D721Med (cell line): ENCODE measurements around the gene INAVA.

Source experiments
- DNase-seq: peaks from one replicate; pipeline ENCODE4 v3.0.0; 2011; ENCODE audit warnings: low spot score; ENCODE audit not compliant: insufficient read length
- FAIRE-seq: peaks from 2 replicates; lab custom pipeline; 2011; peaks lifted over from hg19 to GRCh38; lab: Jason Lieb, UNC
- CTCF ChIP-seq: IDR thresholded peaks from 2 replicates; pipeline ENCODE4 v1.5.1; 2012; ENCODE audit warnings: mild to moderate bottlenecking, control low read depth; ENCODE audit not compliant: insufficient read depth; ENCODE audit errors: missing control alignments

The INAVA gene, protein sequence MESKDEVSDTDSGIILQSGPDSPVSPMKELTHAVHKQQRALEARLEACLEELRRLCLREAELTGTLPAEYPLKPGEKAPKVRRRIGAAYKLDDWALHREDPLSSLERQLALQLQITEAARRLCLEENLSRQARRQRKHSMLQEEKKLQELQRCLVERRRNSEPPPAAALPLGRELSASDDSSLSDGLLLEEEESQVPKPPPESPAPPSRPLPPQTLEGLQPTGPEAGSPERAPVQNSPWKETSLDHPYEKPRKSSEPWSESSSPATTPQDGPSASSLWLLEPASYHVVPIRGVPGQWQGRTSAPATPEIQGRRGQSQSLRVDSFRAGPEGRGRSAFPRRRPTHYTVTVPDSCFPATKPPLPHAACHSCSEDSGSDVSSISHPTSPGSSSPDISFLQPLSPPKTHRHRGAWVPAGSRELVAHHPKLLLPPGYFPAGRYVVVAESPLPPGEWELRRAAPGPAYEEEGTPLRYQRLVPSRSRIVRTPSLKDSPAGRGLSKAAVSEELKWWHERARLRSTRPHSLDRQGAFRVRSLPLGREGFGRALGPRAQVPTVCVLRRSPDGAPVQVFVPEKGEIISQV

DNA sequence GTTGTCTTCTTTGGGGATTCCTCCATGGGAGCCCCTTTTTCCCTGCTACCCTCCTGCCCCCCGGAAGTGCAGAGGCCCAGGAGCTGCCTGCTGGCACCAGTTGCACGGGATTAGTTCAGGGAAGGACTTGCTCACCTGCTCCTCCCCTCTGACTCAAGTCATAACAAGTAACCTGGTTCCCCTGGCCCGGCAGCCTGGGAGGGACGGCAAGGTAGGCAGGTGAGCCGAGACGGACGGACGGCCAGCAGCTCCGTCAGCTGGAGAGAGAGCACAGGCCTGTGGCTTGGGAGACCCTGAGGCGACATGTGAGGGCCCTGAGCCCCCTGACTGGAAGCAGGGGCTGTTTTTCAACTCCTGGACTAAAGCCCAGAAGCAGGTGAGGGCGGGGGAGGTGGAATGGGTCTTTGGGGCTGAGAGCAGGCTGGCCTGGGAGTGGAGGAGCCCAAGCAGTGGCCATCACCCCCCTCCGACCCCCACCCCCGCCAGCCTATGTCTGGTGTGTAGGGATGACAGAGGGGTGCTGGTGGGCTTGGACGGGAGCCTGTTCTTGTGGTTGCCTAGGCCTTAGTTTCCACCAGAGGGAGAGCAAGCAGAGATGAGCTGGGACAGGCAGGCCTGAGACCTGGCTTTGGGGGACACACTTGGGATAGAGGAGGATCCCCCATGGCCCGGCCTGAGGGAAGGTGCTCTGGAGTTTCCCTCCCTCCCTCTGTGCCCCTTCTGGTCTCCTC, at the start of gene INAVA:
Gene INAVA, plus strand, starts transcription at position 189 of the 731 bp plus-strand sequence. CDS start 3,501 bp downstream, outside the sequence.
- no peak for DNase-seq
- no peak for TF ChIP-seq CTCF
- FAIRE-seq = no peak

DNA sequence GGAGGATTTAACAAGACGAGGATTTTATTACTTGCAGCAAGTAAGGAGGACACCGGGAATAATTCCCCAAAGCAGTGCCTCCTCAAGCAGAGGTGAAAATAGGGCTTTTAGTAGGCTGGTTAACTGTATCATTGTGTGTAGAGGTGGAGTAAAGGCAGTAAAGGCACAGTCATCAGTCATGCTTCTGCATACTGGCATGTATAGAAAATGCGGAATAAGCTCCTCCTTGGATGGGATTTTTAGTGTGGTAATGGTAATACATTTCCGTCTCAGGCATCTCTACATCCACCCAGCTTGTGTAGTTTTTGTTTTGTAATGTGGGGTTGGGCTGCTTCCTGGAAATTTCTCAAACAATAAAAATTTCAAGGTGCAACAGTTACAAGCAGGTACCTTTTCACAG, 49.3 kb upstream of the INAVA start:
- TF ChIP-seq CTCF = no peak
- DNase-seq = no peak
- peak; percentile 66 for FAIRE-seq

DNA sequence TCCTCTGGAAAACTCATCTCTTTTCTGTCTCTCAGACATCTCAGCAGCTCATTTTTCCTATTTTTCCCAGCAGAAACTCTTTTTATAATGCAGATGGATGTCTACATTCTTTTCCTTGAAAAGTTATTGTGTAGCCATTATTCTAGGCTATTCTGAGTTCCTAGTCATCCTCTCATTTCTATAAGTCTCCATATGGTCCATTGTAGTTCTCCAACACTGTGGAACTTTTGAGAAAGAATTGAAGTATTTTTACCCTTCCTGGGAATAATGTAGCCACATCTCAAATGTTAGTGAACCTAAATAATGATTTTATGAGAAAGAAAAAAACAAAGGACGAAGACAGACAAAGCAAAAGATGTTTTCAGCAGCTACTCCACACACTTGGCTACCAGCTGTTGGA, 48.3 kb upstream of the INAVA start:
- no peak for DNase-seq
- no peak for TF ChIP-seq CTCF
- peak; percentile 68 for FAIRE-seq

DNA sequence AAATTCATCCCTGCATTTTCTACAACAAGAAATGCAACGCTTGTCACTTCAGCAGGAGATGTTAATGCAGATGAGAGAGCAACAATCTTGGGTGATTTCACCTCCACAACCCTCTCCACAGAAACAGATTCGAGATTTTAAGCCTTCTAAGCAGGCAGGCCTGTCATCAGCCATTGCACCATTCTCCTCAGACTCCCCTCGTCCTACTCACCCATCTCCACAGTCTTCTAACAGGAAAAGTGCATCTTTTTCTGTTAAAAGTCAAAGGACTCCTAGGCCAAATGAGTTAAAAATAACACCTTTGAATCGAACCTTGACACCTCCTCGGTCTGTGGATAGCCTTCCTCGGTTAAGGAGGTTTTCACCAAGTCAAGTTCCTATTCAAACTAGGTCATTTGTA, 45.3 kb upstream of the INAVA start:
- no peak for TF ChIP-seq CTCF
- no peak for DNase-seq
- FAIRE-seq = no peak

- FAIRE-seq (peak; percentile 88), DNase-seq (no peak)
- no peak for TF ChIP-seq CTCF
These were observed 44.1 kb upstream of the INAVA start for GRCh38 chr1:200850554-200850953.

- TF ChIP-seq CTCF = no peak
- DNase-seq = no peak
- FAIRE-seq = no peak
These were observed 37.9 kb upstream of the INAVA start for GRCh38 chr1:200856716-200857357.
